Measurements from ENCODE around the gene RASA1. TPM values are rescaled to one million over a fixed set of nuclear protein-coding genes. Genes with fewer than 3 reads are reported as not detected.

RASA1 gene
- total RNA-seq, 4 donors from 2014 or later, result 12.0 to 16.8 (median 12.2) TPM

DNA sequence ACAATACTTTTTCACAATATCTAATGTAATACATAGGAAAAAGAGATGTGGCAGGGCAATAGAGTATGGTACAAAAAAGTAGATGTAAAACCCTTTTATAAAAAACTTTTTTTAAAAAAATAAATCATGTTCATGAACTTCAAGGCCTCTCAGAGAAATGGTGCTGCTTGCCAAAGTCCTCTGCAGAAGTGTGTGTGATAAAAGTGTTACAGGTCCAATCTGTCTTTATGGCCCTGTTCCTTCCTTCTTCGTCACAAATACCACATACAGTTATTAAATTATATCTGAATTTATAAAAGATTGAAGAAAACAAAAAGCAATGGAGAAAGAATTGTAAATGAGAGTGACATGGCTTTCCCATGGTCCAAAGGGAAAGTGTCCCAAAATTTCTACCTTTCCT lies 166.8 kb downstream of the RASA1 start:
- no peak for DNase-seq
- in situ Hi-C loops (cut with MboI; ENCODE audit: low sequenced_read_pairs in 4 of 4), result no loop called here
- no peaks in the 10 kb centered on the region for H3K27me3 ChIP-seq
- TF ChIP-seq POLR2A (IDR thresholded peaks at IDR 0.05), result no peak
- no peak overlapping the region for H3K4me3 ChIP-seq
- no peaks in the 10 kb centered on the region for H3K36me3 ChIP-seq
- H3K4me1 ChIP-seq, result no peaks in the 10 kb centered on the region
- no peaks in the 10 kb centered on the region for H3K9me3 ChIP-seq
- no peak for ATAC-seq
- no peak overlapping the region for H3K27ac ChIP-seq
- intact Hi-C loops (cut with DNase I; ENCODE audit: low total_unique reads), result no loop called here

DNA sequence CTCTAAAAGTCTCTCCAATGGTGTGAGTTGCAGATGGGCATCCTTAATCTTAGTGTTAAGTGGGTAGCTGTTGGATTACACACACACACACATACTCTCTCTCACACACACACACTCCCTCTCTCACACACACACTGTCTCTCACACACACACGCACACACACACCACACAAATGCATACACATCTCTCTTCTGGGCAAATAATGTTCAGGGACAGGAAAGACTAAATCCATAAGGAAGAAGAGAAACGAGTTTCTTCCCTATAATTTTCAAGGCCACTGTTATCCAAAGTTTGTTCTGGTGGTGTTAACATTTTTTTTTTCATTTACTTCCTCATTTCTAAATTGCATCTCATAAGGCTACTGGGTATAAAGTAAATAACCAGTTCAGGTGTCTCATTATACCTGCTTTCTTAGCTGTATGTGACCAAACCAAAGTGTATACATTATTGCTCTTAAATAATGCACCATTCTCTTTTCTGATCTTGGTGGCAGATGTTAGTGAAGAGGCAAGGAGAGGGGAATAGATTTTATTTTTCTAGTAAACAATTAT lies 167.5 kb downstream of the RASA1 start:
- in situ Hi-C loops (cut with MboI; ENCODE audit: low sequenced_read_pairs in 4 of 4), result no loop called here

DNA sequence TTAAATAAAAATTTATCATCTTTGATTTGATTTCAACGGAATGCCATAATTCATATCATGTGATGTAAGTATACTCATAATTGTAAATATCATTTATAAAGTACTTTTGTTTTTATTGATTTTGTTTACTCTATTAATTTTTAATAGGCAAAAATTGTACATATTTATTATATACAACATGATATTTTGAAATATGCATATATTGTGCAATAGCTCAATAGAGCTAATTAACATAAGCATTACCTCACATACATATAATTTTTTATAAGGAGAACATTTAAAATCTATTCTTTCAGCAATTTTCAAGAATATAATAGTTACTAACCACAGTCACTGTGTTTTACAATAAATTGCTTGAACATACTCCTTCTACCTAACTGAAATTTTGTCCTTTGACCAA lies 170.0 kb downstream of the RASA1 start:
- no peak for ATAC-seq
- in situ Hi-C loops (cut with MboI; ENCODE audit: low sequenced_read_pairs in 4 of 4), result no loop called here

More for the DNA sequence above, 167.5 kb downstream of the RASA1 start:
- Histone ChIP-seq H3K27me3 (no peaks in the 10 kb centered on the region), H3K9me3 (no peaks in the 10 kb centered on the region), H3K27ac (no peak overlapping the region), H3K4me1 (no peaks in the 10 kb centered on the region), H3K4me3 (no peak overlapping the region), H3K36me3 (no peaks in the 10 kb centered on the region)
- intact Hi-C loops (cut with DNase I; ENCODE audit: low total_unique reads), result no loop called here
- ATAC-seq, result no peak
- TF ChIP-seq, protein P1, sequence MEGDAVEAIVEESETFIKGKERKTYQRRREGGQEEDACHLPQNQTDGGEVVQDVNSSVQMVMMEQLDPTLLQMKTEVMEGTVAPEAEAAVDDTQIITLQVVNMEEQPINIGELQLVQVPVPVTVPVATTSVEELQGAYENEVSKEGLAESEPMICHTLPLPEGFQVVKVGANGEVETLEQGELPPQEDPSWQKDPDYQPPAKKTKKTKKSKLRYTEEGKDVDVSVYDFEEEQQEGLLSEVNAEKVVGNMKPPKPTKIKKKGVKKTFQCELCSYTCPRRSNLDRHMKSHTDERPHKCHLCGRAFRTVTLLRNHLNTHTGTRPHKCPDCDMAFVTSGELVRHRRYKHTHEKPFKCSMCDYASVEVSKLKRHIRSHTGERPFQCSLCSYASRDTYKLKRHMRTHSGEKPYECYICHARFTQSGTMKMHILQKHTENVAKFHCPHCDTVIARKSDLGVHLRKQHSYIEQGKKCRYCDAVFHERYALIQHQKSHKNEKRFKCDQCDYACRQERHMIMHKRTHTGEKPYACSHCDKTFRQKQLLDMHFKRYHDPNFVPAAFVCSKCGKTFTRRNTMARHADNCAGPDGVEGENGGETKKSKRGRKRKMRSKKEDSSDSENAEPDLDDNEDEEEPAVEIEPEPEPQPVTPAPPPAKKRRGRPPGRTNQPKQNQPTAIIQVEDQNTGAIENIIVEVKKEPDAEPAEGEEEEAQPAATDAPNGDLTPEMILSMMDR (IDR thresholded peaks at IDR 0.05 in 4 of 5, conservative IDR thresholded peaks at IDR 0.05 in 1 of 5), result no peak
- no peak for TF ChIP-seq POLR2A (IDR thresholded peaks at IDR 0.05)
- DNase-seq, result no peak

DNA sequence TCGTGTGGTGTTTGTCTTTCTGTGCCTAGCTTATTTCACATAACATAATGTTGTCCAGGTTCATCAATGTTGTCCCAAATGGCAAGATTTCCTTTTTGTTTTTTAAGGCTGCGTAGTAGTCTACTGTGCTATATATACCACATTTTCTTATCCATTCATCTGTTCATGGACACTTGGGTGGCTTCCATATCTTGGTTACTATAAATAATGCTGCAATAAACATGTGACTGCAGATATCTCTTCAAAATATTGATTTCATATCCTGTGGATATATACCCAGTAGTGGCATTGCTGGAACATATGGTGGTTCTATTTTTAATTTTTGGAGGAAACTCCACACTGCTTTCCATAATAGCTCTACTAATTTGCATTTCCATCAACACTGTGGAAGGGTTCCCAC lies 170.5 kb downstream of the RASA1 start:
- Histone ChIP-seq H3K36me3 (no peaks in the 10 kb centered on the region), H3K27ac (no peak overlapping the region), H3K9me3 (no peaks in the 10 kb centered on the region), H3K27me3 (no peaks in the 10 kb centered on the region), H3K4me3 (no peak overlapping the region), H3K4me1 (no peaks in the 10 kb centered on the region)
- no peak for DNase-seq
- intact Hi-C loops (cut with DNase I; ENCODE audit: low total_unique reads), result no loop called here
- TF ChIP-seq, protein P1 (IDR thresholded peaks at IDR 0.05 in 4 of 5, conservative IDR thresholded peaks at IDR 0.05 in 1 of 5), result no peak
- no peak for TF ChIP-seq POLR2A (IDR thresholded peaks at IDR 0.05)
- in situ Hi-C loops (cut with MboI; ENCODE audit: low sequenced_read_pairs in 4 of 4), result no loop called here
- no peak for ATAC-seq

More for the DNA sequence above, 170.0 kb downstream of the RASA1 start:
- no peak for TF ChIP-seq POLR2A (IDR thresholded peaks at IDR 0.05)
- TF ChIP-seq, protein P1 (IDR thresholded peaks at IDR 0.05 in 4 of 5, conservative IDR thresholded peaks at IDR 0.05 in 1 of 5), result no peak
- no peak for DNase-seq
- H3K4me3 ChIP-seq, result no peak overlapping the region
- H3K9me3 ChIP-seq, result no peaks in the 10 kb centered on the region
- intact Hi-C loops (cut with DNase I; ENCODE audit: low total_unique reads), result no loop called here
- no peaks in the 10 kb centered on the region for H3K4me1 ChIP-seq
- no peak overlapping the region for H3K27ac ChIP-seq
- no peaks in the 10 kb centered on the region for H3K36me3 ChIP-seq
- no peaks in the 10 kb centered on the region for H3K27me3 ChIP-seq

Other genes starting within 250 kb of the RASA1 start
- 10 to 100 TPM; 48.1 to 77.4 (median 57.2) TPM for gene CCNH, start 145.0 kb downstream of the RASA1 start, total RNA-seq

All from gastrocnemius medialis (tissue), 4 donors.